Esophagus squamous epithelium (tissue), 4 donors: ENCODE results near the gene ERN1.
"Not testable (repeated sequence)": the region's sequence is repeated elsewhere in the genome, so short reads cannot be mapped to it uniquely, and the experiment has no call there.

Source experiments
- CTCF ChIP-seq, 6 experiments: fragments of 450-650 bp in 4 of 6; fragments of 200-600 bp in 2 of 6; sonication (generic) in 2 of 6; IDR thresholded peaks; one replicate each; pipeline ENCODE4 v1.5.1; 2016 to 2019; ENCODE audit warnings: antibody characterized with exemption in 6 of 6, mild to moderate bottlenecking in 4 of 6, moderate library complexity in 4 of 6
- POLR2A ChIP-seq, 4 donors: fragments of 450-650 bp; IDR thresholded peaks; one replicate each; pipeline ENCODE4 v1.6.1; 2017; ENCODE audit warnings: antibody characterized with exemption in 4 of 4, mild to moderate bottlenecking in 4 of 4, moderate library complexity in 3 of 4

- not testable (repeated sequence) for TF ChIP-seq CTCF, POLR2A (IDR thresholded peaks at IDR 0.05)
These were observed 37.7 kb upstream of the ERN1 start for GRCh38 chr17:64167666-64168065.
